ENCODE results near the gene SLC15A3.

Gene SLC15A3

GRCh38 chr11:60944490-60945294 lies 7.3 kb downstream of the SLC15A3 start:
- TF ChIP-seq CTCF (IDR thresholded peaks at IDR 0.05; ENCODE audit: insufficient read depth, missing control alignments): no peak
- FAIRE-seq: no peak

DNA sequence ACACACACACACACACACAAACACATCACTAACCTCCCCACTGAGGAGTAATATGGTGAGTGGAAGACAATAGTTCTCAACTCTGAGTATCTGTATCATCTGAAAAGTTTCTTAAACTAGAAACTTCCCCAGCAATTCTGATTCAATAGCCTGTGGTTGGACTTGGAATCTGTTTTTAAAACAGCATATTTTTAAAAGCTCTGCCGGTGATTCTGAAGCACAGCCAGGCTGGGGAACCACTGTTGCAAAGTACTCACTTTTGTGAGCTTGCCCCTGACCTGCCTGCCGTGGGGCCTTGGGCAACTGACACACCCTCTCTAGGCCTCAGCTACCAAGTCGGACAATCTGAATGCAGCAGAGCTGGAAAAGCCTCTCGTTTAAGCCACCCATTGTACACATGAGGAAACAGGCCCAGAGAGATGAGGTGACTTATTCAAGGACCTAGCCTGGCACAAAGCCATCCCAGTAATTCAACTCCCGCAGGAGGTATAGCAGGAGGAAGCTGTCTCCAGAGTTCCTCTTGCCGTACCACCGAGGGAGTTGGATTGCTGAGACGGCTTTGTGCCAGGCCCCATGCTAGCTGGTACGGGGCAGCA lies 8.9 kb downstream of the SLC15A3 start:
- TF ChIP-seq CTCF (IDR thresholded peaks at IDR 0.05; ENCODE audit: insufficient read depth, missing control alignments): no peak
- DNase-seq (ENCODE audit: insufficient read length, low spot score): no peak
- no peak for FAIRE-seq

More at GRCh38 chr11:60944490-60945294, 7.3 kb downstream of the SLC15A3 start:
- no peak for DNase-seq (ENCODE audit: insufficient read length, low spot score)

DNA sequence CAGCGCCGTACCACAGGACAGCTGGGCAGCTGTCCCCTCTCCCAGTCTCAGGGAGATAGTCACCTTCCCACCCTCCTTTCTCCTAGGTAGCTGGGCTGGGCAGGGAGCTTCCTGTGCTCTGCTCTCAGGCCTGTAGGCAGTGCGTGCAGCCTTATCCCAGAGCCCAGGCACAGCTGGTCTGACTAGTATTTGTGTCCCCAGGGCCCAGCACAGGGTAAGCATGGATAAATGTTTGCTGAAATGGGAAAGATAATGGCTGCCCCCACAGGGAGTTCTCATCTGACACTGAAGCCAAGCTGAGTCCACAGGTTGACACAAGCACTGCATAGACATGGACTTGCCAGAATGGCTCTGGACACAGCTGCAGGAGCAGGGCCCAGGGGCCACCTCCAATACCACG lies 9.8 kb downstream of the SLC15A3 start:
- no peak for FAIRE-seq
- no peak for DNase-seq (ENCODE audit: insufficient read length, low spot score)
- TF ChIP-seq CTCF (IDR thresholded peaks at IDR 0.05; ENCODE audit: insufficient read depth, missing control alignments): no peak

DNA sequence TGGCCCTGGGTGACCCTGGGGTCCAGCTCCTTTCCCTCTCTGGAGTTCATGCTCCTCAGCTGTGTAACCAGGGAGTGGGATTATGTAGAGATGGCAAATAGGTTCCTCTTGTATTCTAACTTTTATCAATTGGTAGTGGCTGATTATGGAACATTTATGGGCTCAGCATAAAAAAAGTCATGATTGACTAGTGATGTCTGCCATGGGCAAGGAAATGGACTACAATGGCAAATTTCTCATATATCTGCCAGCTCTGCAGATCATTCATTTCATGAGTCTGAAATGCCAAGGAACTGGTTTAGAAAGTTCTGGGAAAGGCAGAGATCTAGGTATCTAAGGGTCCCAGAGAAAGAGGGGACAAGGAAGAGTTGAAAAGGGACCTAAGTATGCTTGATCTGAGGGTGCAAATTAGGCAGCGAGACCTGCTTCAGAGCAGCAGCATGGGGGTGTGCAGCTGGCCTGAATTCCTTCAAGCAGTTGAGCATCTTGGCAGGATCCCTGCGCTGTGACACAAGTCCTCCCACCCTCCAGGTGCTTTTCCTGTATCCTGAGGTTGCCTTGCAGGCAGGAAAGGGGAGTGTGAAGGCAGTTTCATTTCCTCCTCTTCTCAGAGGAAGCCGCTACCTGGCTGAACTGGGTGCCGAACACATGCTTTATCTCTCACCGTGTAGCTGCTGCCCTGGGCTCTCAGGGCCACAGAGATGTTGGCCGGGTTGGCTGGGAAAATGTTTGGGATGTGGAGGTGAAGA lies 10.4 kb downstream of the SLC15A3 start:
- DNase-seq (ENCODE audit: insufficient read length, low spot score) (no peak), FAIRE-seq (no peak)
- no peak for TF ChIP-seq CTCF (IDR thresholded peaks at IDR 0.05; ENCODE audit: insufficient read depth, missing control alignments)

- TF ChIP-seq CTCF (IDR thresholded peaks at IDR 0.05; ENCODE audit: insufficient read depth, missing control alignments): no peak
- no peak for DNase-seq (ENCODE audit: insufficient read length, low spot score)
- FAIRE-seq: no peak
Measured at GRCh38 chr11:60939855-60940254, 12.1 kb downstream of the SLC15A3 start.

DNA sequence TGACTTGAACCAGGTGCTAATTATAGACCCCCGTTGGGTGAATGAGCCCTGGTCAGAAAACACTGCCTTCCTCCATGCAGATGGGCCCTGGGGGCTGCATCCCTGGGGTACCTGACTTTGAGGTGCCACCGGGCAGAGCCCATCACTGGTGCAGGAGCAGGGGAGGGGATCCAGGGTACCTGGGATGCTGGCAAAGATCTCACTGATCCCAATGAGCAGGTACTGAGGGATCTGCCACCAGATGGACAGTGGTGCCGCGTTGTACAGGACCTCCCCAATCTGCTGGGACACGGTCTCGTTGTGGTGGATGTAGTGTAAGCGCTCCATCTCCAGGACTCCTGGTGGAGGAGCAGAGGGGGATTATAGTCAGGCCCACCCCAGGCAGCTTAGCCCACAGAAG lies 12.7 kb downstream of the SLC15A3 start:
- DNase-seq (ENCODE audit: insufficient read length, low spot score) (no peak), FAIRE-seq (no peak)
- TF ChIP-seq CTCF (IDR thresholded peaks at IDR 0.05; ENCODE audit: insufficient read depth, missing control alignments): no peak
